ENCODE measurements around the gene CERK.

Gene CERK

GRCh38 chr22:46699091-46699490 lies 39.0 kb downstream of the CERK start:
- DNase-seq (ENCODE audit: low read depth), result no peak

- no peak for DNase-seq (ENCODE audit: low read depth)
Observed at GRCh38 chr22:46697811-46698515, 40.1 kb downstream of the CERK start.

GRCh38 chr22:46696614-46697013 lies 41.4 kb downstream of the CERK start:
- no peak for DNase-seq (ENCODE audit: low read depth)

- no peak for DNase-seq (ENCODE audit: low read depth)
Observed at GRCh38 chr22:46696229-46696518, 41.9 kb downstream of the CERK start.

- no peak for DNase-seq (ENCODE audit: low read depth)
Observed at GRCh38 chr22:46695346-46696228, 42.5 kb downstream of the CERK start.

- no peak for DNase-seq (ENCODE audit: low read depth)
Observed at GRCh38 chr22:46694416-46695170, 43.5 kb downstream of the CERK start.

- no peak for DNase-seq (ENCODE audit: low read depth)
Observed at GRCh38 chr22:46693634-46694415, 44.2 kb downstream of the CERK start.

GRCh38 chr22:46691571-46691970 lies 46.5 kb downstream of the CERK start:
- DNase-seq (ENCODE audit: low read depth), result no peak

- no peak for DNase-seq (ENCODE audit: low read depth)
Observed at GRCh38 chr22:46690146-46690545, 47.9 kb downstream of the CERK start.

GRCh38 chr22:46688949-46689348 lies 49.1 kb downstream of the CERK start:
- no peak for DNase-seq (ENCODE audit: low read depth)

- no peak for DNase-seq (ENCODE audit: low read depth)
Observed at GRCh38 chr22:46687460-46687859, 50.6 kb downstream of the CERK start.

GRCh38 chr22:46687048-46687444 lies 51.0 kb downstream of the CERK start:
- no peak for DNase-seq (ENCODE audit: low read depth)

GRCh38 chr22:46686221-46687047 lies 51.6 kb downstream of the CERK start:
- no peak for DNase-seq (ENCODE audit: low read depth)

GRCh38 chr22:46684706-46685105 lies 53.3 kb downstream of the CERK start:
- DNase-seq (ENCODE audit: low read depth), result no peak

- DNase-seq (ENCODE audit: low read depth), result no peak
Observed at GRCh38 chr22:46682011-46682731, 55.9 kb downstream of the CERK start.

GRCh38 chr22:46681010-46681409 lies 57.0 kb downstream of the CERK start:
- DNase-seq (ENCODE audit: low read depth), result no peak

GRCh38 chr22:46679706-46680269 lies 58.3 kb downstream of the CERK start:
- no peak for DNase-seq (ENCODE audit: low read depth)

- DNase-seq (ENCODE audit: low read depth), result no peak
Observed at GRCh38 chr22:46678785-46679700, 59.0 kb downstream of the CERK start.

Data from activated T-cell treated with anti-CD3 and anti-CD28 coated beads for 48 hours (primary cell).